ENCODE data around the gene SFXN2.
A peak's percentile ranks its signal among the peaks of the same experiment; 100 is the strongest.
"Not testable (repeated sequence)": the region's sequence is repeated elsewhere in the genome, so short reads cannot be mapped to it uniquely, and the experiment has no call there.

Gene SFXN2

GRCh38 chr10:102714621-102715455 is at the start of gene SFXN2:
Gene SFXN2, plus strand, starts transcription at chr10:102714636. Its CDS starts 12,001 bp downstream, at chr10:102726637.
- DNase-seq: no peak

GRCh38 chr10:102665904-102666509 is 48.4 kb upstream of the SFXN2 start:
- no peak for DNase-seq

- not testable (repeated sequence) for DNase-seq
These were observed 47.0 kb upstream of the SFXN2 start for GRCh38 chr10:102667411-102667810.

GRCh38 chr10:102668326-102669107 is 45.9 kb upstream of the SFXN2 start:
- no peak for DNase-seq

- no peak for DNase-seq
These were observed 45.0 kb upstream of the SFXN2 start for GRCh38 chr10:102669206-102670064.

GRCh38 chr10:102670065-102670670 is 44.3 kb upstream of the SFXN2 start:
- peak; percentile 46 for DNase-seq

- DNase-seq: no peak
These were observed 43.5 kb upstream of the SFXN2 start for GRCh38 chr10:102670871-102671434.

- DNase-seq: no peak
These were observed 41.1 kb upstream of the SFXN2 start for GRCh38 chr10:102673236-102673818.

GRCh38 chr10:102673819-102674511 is 40.5 kb upstream of the SFXN2 start:
- DNase-seq: peak; percentile 86

- peak; percentile 16 for DNase-seq
These were observed 39.9 kb upstream of the SFXN2 start for GRCh38 chr10:102674566-102674965.

GRCh38 chr10:102675011-102675665 is 39.3 kb upstream of the SFXN2 start:
- no peak for DNase-seq

GRCh38 chr10:102675666-102676533 is 38.5 kb upstream of the SFXN2 start:
- DNase-seq: peak; percentile 92

GRCh38 chr10:102676534-102677315 is 37.7 kb upstream of the SFXN2 start:
- DNase-seq: no peak

- no peak for DNase-seq
These were observed 36.9 kb upstream of the SFXN2 start for GRCh38 chr10:102677331-102678067.

GRCh38 chr10:102678068-102678400 is 36.4 kb upstream of the SFXN2 start:
- DNase-seq: no peak

- DNase-seq: peak; percentile 74
These were observed 35.6 kb upstream of the SFXN2 start for GRCh38 chr10:102678842-102679289.

- DNase-seq: no peak
These were observed 34.8 kb upstream of the SFXN2 start for GRCh38 chr10:102679596-102679995.

GRCh38 chr10:102681696-102682095 is 32.7 kb upstream of the SFXN2 start:
- DNase-seq: no peak

All from suppressor macrophage treated with lipopolysaccharide for 4 hours (primary cell).